Neuron (in vitro differentiated cells): ENCODE data around the gene STXBP6.

ENCODE experiments used
- H2AFZ ChIP-seq: one replicate; pipeline ENCODE4 v1.6.1; 2013; ENCODE audit warnings: low read depth, mild to moderate bottlenecking, inconsistent platforms, low read length, moderate library complexity
- H3K27me3 ChIP-seq: one replicate; pipeline ENCODE4 v1.6.1; 2013; ENCODE audit warnings: low read length; ENCODE audit not compliant: insufficient read depth
- H3K36me3 ChIP-seq: one replicate; pipeline ENCODE4 v1.6.1; 2013; ENCODE audit warnings: low read length; ENCODE audit not compliant: insufficient read depth
- H3K4me1 ChIP-seq: one replicate; pipeline ENCODE4 v1.6.1; 2013; ENCODE audit warnings: low read length; ENCODE audit not compliant: insufficient read depth
- H3K4me3 ChIP-seq: 2 replicates; pipeline ENCODE4 v1.5.1; 2013; ENCODE audit warnings: mild to moderate bottlenecking, low read length, moderate library complexity
- H3K9me3 ChIP-seq: one replicate; pipeline ENCODE4 v1.6.1; 2013; ENCODE audit warnings: low read length

STXBP6 gene

DNA sequence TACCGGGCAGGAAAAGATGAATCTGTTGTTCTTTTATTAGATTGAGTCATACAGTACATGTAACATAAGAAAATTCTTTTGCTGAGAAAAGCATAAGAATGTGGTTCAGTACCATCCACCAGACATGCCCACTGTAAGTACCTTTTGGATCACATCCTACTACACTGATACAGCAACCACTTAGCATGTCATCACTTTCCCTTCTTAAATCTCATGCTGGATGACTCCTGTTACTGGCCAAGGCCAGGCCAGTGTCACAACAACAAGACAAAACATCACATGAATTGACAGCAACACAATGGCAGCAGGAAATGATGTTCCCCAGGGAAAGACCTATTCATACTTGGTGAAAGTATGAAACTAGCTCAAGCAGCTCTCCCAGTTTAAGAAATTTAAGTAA is 46.4 kb downstream of the STXBP6 start:
- H3K27me3 ChIP-seq = no peaks in the 10 kb centered on the region

GRCh38 chr14:25001601-25002000 is 48.3 kb downstream of the STXBP6 start:
- H3K9me3 ChIP-seq = no peaks in the 10 kb centered on the region
- no peaks in the 10 kb centered on the region for H3K27me3 ChIP-seq
- H3K36me3 ChIP-seq = no peaks in the 10 kb centered on the region
- H3K4me3 ChIP-seq = no peak overlapping the region
- peaks cover 10% of the 10 kb centered on the region for H3K4me1 ChIP-seq
- no peak overlapping the region for H2AFZ ChIP-seq

More for the DNA sequence above, 46.4 kb downstream of the STXBP6 start:
- H3K4me1 ChIP-seq = peaks cover 10% of the 10 kb centered on the region
- no peak overlapping the region for H3K4me3 ChIP-seq
- H2AFZ ChIP-seq = no peak overlapping the region
- no peaks in the 10 kb centered on the region for H3K9me3 ChIP-seq
- H3K36me3 ChIP-seq = no peaks in the 10 kb centered on the region

DNA sequence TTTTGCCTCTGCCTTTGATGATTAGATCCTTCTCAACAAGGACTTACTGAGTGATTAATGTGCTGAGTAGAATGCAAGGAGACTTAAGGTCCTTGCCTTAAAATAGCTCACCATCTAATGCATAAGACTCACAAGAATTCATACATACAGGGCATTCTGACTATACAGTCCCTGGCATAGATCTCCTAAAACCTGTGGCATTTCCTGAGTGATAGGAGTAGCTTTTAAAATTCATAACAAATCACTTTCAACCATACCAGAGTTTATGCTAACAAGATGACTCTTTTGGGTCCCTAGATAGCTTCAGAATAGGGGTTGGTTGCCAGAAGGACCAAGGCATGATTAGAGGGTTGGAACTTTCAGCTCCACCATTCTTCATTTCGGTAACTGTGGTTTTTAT is 48.8 kb downstream of the STXBP6 start:
- H3K27me3 ChIP-seq = no peaks in the 10 kb centered on the region
- H3K4me3 ChIP-seq = no peak overlapping the region
- H3K9me3 ChIP-seq = no peaks in the 10 kb centered on the region
- no peak overlapping the region for H2AFZ ChIP-seq
- H3K36me3 ChIP-seq = no peaks in the 10 kb centered on the region
- peaks cover 10% of the 10 kb centered on the region for H3K4me1 ChIP-seq

DNA sequence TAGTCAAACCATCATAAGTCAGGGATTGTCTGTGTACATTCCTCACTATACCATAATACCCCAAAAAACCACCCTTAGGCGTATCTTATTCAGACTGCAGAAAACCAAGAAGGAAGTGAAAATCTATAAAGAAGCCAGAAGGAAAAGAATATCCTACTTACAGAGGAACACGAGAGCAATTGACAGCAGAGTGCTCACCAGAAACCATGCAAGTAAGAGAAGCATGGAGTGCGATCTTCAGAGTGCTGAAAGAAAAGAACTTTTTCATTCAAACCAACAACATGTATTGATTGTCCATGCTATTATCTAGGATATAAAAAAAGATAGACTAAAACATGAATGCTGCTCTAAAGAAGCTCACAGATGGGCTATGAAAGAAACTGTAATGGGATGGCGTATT is 50.8 kb downstream of the STXBP6 start:
- Histone ChIP-seq H2AFZ (no peak overlapping the region), H3K4me3 (no peak overlapping the region), H3K4me1 (peaks cover 10% of the 10 kb centered on the region), H3K36me3 (no peaks in the 10 kb centered on the region), H3K27me3 (no peaks in the 10 kb centered on the region), H3K9me3 (no peaks in the 10 kb centered on the region)

DNA sequence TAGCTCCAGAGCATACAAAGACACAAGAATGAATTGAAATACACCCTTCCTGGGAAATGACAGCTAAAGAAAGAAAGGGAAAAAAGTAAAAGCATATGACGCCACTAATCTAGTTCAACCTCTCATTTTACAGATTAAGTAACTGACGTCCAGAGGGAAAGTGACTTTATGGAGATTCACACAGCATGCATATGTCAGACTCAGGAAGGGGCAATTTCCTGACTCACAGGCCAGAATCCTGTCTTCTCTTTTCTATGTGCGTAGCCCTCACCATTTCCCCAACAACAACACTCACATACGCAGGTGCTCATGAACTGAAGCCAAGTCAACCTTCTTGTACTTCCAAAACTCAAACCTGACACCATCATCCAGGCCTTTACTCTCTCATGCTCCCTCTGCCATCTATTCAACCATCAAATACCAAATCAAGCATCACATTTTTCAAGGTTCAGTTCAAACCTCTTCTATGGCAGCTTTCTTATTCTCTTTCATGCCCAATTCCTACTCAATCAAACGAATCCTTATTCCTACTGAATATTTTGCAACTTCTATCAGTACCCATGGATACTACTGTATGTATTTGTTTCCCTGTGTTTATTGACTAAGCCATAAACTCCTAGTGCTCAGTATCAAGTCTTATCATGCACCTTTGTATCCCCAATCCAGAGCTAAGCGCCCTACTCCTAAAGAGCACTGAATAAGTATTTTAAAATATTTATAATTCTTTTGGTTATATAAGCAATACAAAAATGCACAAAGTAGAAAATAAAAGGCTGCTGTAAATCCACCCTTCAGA is 52.8 kb downstream of the STXBP6 start:
- H3K4me1 ChIP-seq = no peaks in the 10 kb centered on the region
- no peaks in the 10 kb centered on the region for H3K36me3 ChIP-seq
- H2AFZ ChIP-seq = no peak overlapping the region
- no peak overlapping the region for H3K4me3 ChIP-seq
- no peaks in the 10 kb centered on the region for H3K27me3 ChIP-seq
- no peaks in the 10 kb centered on the region for H3K9me3 ChIP-seq

- H3K27me3 ChIP-seq = no peaks in the 10 kb centered on the region
- H2AFZ ChIP-seq = no peak overlapping the region
- no peak overlapping the region for H3K4me3 ChIP-seq
- no peaks in the 10 kb centered on the region for H3K9me3 ChIP-seq
- H3K4me1 ChIP-seq = no peaks in the 10 kb centered on the region
- no peaks in the 10 kb centered on the region for H3K36me3 ChIP-seq
These were observed 54.9 kb downstream of the STXBP6 start for GRCh38 chr14:24995016-24995415.

GRCh38 chr14:24993631-24994030 is 56.3 kb downstream of the STXBP6 start:
- Histone ChIP-seq H3K4me1 (no peaks in the 10 kb centered on the region), H3K27me3 (no peaks in the 10 kb centered on the region)

DNA sequence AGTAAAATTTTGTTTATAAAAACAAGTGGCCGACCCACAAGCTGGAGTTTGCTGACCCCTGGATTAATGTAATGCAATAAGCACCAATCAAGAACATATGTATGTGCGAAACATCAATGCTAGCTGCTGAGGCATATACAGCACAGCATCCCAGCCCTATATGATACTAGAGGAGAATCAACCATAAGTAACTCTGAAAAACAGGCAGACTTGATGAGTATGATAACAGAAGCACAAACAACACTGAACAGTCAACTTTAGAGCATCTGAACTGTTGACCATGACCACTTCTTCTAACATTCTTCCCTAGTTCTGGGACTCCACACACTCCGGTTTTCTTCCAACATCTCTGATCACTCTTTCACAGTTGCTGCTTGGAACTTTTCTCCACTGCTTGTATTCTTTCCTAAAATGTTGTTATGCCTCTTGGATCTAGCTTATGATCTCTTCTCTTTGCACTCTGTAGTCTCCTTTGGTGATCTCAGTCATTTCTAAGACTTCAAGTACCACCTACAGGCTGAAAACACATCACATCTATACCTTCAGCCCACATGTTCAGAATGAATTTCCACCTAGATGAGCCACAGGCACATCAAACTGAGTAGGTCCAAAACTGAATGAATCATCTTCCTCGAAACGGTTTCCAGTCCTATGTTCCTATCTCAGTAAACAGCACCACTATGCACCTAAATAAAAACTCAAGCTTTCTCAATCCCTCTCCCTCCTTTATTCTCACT is 57.2 kb downstream of the STXBP6 start:
- Histone ChIP-seq H3K27me3 (no peaks in the 10 kb centered on the region), H3K36me3 (no peaks in the 10 kb centered on the region), H3K9me3 (no peaks in the 10 kb centered on the region), H2AFZ (no peak overlapping the region), H3K4me1 (no peaks in the 10 kb centered on the region), H3K4me3 (no peak overlapping the region)

More at GRCh38 chr14:24993631-24994030, 56.3 kb downstream of the STXBP6 start:
- no peak overlapping the region for H3K4me3 ChIP-seq
- H3K36me3 ChIP-seq = no peaks in the 10 kb centered on the region
- H3K9me3 ChIP-seq = no peaks in the 10 kb centered on the region
- H2AFZ ChIP-seq = no peak overlapping the region

DNA sequence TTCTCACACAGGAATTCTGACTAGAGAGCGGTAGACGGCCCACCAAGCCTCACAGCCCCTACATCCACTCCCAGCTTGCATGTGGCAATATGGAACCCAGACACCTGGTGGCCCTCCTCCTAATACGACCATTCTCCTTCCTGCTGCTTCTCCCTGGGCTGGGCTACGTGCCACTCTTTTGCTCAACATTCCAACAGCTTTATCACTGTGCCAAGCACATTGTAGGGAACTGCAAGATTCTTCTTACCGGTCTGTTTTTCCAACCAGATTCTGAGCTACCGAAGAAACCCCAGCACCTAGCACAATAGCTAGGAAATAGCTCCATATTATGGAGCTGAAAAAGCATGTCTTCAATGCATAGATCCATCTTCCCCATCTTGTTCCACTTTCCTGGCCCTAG is 58.1 kb downstream of the STXBP6 start:
- Histone ChIP-seq H3K4me3 (no peak overlapping the region), H2AFZ (no peak overlapping the region), H3K4me1 (no peaks in the 10 kb centered on the region), H3K36me3 (no peaks in the 10 kb centered on the region), H3K27me3 (no peaks in the 10 kb centered on the region), H3K9me3 (no peaks in the 10 kb centered on the region)

- no peak overlapping the region for H2AFZ ChIP-seq
- no peaks in the 10 kb centered on the region for H3K4me1 ChIP-seq
- no peaks in the 10 kb centered on the region for H3K27me3 ChIP-seq
- no peaks in the 10 kb centered on the region for H3K36me3 ChIP-seq
- H3K9me3 ChIP-seq = no peaks in the 10 kb centered on the region
- H3K4me3 ChIP-seq = no peak overlapping the region
These were observed 58.7 kb downstream of the STXBP6 start for GRCh38 chr14:24991288-24991687.

- Histone ChIP-seq H3K4me3 (no peak overlapping the region), H3K9me3 (no peaks in the 10 kb centered on the region), H2AFZ (no peak overlapping the region), H3K4me1 (no peaks in the 10 kb centered on the region), H3K27me3 (no peaks in the 10 kb centered on the region), H3K36me3 (no peaks in the 10 kb centered on the region)
These were observed 59.2 kb downstream of the STXBP6 start for GRCh38 chr14:24990773-24991172.

DNA sequence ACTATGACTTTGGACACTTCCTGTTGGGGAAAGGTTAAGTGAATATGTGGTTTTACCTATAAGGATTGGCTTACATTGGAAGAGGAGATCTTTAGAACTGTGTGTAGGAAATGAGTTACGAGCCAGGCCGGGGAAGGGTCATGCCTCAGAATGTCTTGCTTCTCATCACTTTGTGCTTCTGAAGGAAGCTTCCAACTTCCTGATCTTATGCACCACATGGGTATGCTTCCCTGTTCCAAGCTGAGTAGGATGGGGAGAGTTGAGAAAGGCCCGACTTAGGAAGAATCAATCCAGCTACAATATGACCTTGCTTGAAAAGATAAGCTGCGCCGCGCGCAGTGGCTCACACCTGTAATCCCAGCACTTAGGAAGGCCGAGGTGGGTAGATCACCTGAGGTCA is 59.9 kb downstream of the STXBP6 start:
- no peaks in the 10 kb centered on the region for H3K36me3 ChIP-seq
- no peak overlapping the region for H2AFZ ChIP-seq
- no peaks in the 10 kb centered on the region for H3K4me1 ChIP-seq
- no peaks in the 10 kb centered on the region for H3K9me3 ChIP-seq
- no peaks in the 10 kb centered on the region for H3K27me3 ChIP-seq
- H3K4me3 ChIP-seq = no peak overlapping the region

- H3K9me3 ChIP-seq = no peaks in the 10 kb centered on the region
- H3K36me3 ChIP-seq = no peaks in the 10 kb centered on the region
- no peak overlapping the region for H2AFZ ChIP-seq
- H3K27me3 ChIP-seq = no peaks in the 10 kb centered on the region
- H3K4me3 ChIP-seq = no peak overlapping the region
- no peaks in the 10 kb centered on the region for H3K4me1 ChIP-seq
These were observed 61.2 kb downstream of the STXBP6 start for GRCh38 chr14:24988760-24989159.
